ENCODE results near the gene CATSPERE.

CATSPERE gene

GRCh38 chr1:244652623-244653438 is 191.8 kb downstream of the CATSPERE start, which contains the start of gene DESI2:
DESI2 (plus strand) TSS chr1:244653126; CDS start chr1:244653314, 188 bp downstream.
- DNase-seq, result peak; percentile 100
- peak within 1 kb of the TSS; percentile 76 to 92 for H3K27ac ChIP-seq (ENCODE audit: insufficient read depth in 1 of 2, low read depth in 1 of 2, low read length in 2 of 2, poor library complexity in 1 of 2, severe bottlenecking in 2 of 2)
- peaks cover 0 to 15% (median 8%) of the 10 kb centered on the region in 4 experiments for H3K36me3 ChIP-seq (ENCODE audit: control insufficient read depth in 4 of 4, insufficient read depth in 4 of 4, low read length in 3 of 4)
- peak within 1 kb of the TSS; percentile 82 to 93 (median 88) for H3K4me3 ChIP-seq (ENCODE audit: control insufficient read depth in 1 of 7, extremely low read depth in 1 of 7, insufficient read depth in 4 of 7, low read depth in 2 of 7, low read length in 6 of 7)
- POLR2A ChIA-PET, result interaction anchor here (0.7 kb wide), 2 partner anchors 12 to 303 kb away, joined by 3 to 5 read pairs; no protein-coding TSS in a partner anchor
- peaks cover 0 to 5% (median 0%) of the 10 kb centered on the region in 5 experiments for H3K9me3 ChIP-seq (ENCODE audit: control extremely low read depth in 1 of 5, control insufficient read depth in 4 of 5, insufficient read depth in 2 of 5, low read depth in 1 of 5, low read length in 4 of 5)
- H3K4me1 ChIP-seq (ENCODE audit: control extremely low read depth in 1 of 4, control insufficient read depth in 4 of 4, insufficient read depth in 4 of 4, low read length in 3 of 4), result peaks cover 18 to 30% (median 23%) of the 10 kb centered on the region in 4 experiments
- no peaks in the 10 kb centered on the region for H3K27me3 ChIP-seq (replicated peaks in 2 of 5; ENCODE audit: control insufficient read depth in 4 of 5, insufficient read depth in 5 of 5, low read length in 4 of 5)
- 0% methylated on average over 58 of the region's 81 CpGs for WGBS (ENCODE audit: insufficient coverage)
- CTCF ChIA-PET, result interaction anchor here (0.8 to 0.9 kb wide), 4 partner anchors 9 to 149 kb away, joined by 3 read pairs; no protein-coding TSS in a partner anchor

GRCh38 chr1:244653439-244654107 is 192.5 kb downstream of the CATSPERE start:
- under 1% methylated on average over 31 of the region's 34 CpGs for WGBS (ENCODE audit: insufficient coverage)
- POLR2A ChIA-PET, result interaction anchor here (0.7 kb wide), 2 partner anchors 12 to 304 kb away, joined by 3 to 5 read pairs; no protein-coding TSS in a partner anchor
- H3K27ac ChIP-seq (ENCODE audit: insufficient read depth in 1 of 2, low read depth in 1 of 2, low read length in 2 of 2, poor library complexity in 1 of 2, severe bottlenecking in 2 of 2), result peak overlapping the region; percentile 76 to 92
- peak in 2 of 3 donors; percentile 21 to 26 for DNase-seq
- H3K4me1 ChIP-seq (ENCODE audit: control extremely low read depth in 1 of 4, control insufficient read depth in 4 of 4, insufficient read depth in 4 of 4, low read length in 3 of 4), result peaks cover 18 to 30% (median 23%) of the 10 kb centered on the region in 4 experiments
- H3K9me3 ChIP-seq (ENCODE audit: control extremely low read depth in 1 of 5, control insufficient read depth in 4 of 5, insufficient read depth in 2 of 5, low read depth in 1 of 5, low read length in 4 of 5), result peaks cover 0 to 5% (median 0%) of the 10 kb centered on the region in 5 experiments
- H3K36me3 ChIP-seq (ENCODE audit: control insufficient read depth in 4 of 4, insufficient read depth in 4 of 4, low read length in 3 of 4), result peaks cover 0 to 23% (median 10%) of the 10 kb centered on the region in 4 experiments
- H3K27me3 ChIP-seq (replicated peaks in 2 of 5; ENCODE audit: control insufficient read depth in 4 of 5, insufficient read depth in 5 of 5, low read length in 4 of 5), result no peaks in the 10 kb centered on the region
- peak overlapping the region; percentile 82 to 93 (median 88) for H3K4me3 ChIP-seq (ENCODE audit: control insufficient read depth in 1 of 7, extremely low read depth in 1 of 7, insufficient read depth in 4 of 7, low read depth in 2 of 7, low read length in 6 of 7)
- CTCF ChIA-PET, result interaction anchor here (0.8 to 0.9 kb wide), 3 partner anchors 9 to 12 kb away, joined by 3 to 5 read pairs (median 3); no protein-coding TSS in a partner anchor

DNA sequence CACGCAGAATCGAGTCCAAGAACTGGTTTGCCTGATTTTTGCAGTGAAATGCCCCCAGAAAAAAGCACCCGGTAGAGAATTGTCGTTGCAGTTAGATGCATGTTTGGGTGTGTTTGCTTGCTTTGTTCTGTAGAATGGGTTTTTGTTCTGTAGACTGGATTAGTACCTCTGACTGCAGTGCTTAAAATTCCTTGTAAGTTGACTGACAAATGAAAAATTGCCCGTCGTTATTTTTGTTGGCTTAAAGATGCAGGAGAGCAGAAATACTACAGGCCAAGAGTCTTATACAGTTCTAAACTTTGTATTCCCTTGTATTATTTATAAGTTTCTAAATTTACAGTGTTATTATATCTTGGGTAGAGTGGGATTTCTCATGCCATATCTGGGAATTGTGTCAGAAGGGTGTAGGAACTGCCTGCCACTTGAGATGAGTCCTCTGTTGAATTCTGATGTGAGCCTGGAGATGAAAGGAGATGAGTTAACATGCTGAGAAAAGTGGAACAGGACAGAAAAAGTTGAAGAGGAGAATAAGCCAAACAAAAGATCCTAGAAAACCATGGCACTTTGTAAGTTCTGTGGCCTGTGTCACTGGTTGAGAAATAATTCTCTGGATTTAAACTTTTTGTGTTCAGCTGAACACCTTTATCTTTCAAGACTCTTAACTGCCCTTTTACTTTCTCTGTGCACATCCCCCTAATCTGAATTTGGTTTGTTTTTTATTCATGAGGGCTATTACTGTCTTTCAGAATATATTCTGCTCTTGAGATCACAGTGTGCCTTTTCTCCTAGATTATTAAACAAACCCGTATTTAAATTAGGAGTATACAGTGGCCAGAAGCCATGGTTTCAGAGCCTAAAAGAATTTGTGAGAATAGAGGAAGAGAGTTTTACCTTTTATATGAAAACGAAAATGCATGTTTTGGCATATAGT is 193.3 kb downstream of the CATSPERE start:
- H3K36me3 ChIP-seq (ENCODE audit: control insufficient read depth in 4 of 4, insufficient read depth in 4 of 4, low read length in 3 of 4), result peaks cover 3 to 27% (median 11%) of the 10 kb centered on the region in 4 experiments
- WGBS (ENCODE audit: insufficient coverage), result 11% methylated on average over 5 of the region's 8 CpGs
- peaks cover 18 to 30% (median 23%) of the 10 kb centered on the region in 4 experiments for H3K4me1 ChIP-seq (ENCODE audit: control extremely low read depth in 1 of 4, control insufficient read depth in 4 of 4, insufficient read depth in 4 of 4, low read length in 3 of 4)
- POLR2A ChIA-PET, result no interaction called here
- H3K9me3 ChIP-seq (ENCODE audit: control extremely low read depth in 1 of 5, control insufficient read depth in 4 of 5, insufficient read depth in 2 of 5, low read depth in 1 of 5, low read length in 4 of 5), result peaks cover 0 to 5% (median 0%) of the 10 kb centered on the region in 5 experiments
- H3K27ac ChIP-seq (ENCODE audit: insufficient read depth in 1 of 2, low read depth in 1 of 2, low read length in 2 of 2, poor library complexity in 1 of 2, severe bottlenecking in 2 of 2), result peak overlapping the region; percentile 76 to 92
- H3K27me3 ChIP-seq (replicated peaks in 2 of 5; ENCODE audit: control insufficient read depth in 4 of 5, insufficient read depth in 5 of 5, low read length in 4 of 5), result no peaks in the 10 kb centered on the region
- DNase-seq, result no peak
- peak overlapping the region in 6 of 7 experiments; percentile 82 to 92 (median 87) for H3K4me3 ChIP-seq (ENCODE audit: control insufficient read depth in 1 of 7, extremely low read depth in 1 of 7, insufficient read depth in 4 of 7, low read depth in 2 of 7, low read length in 6 of 7)
- CTCF ChIA-PET, result interaction anchor here (0.8 to 0.9 kb wide), 3 partner anchors 9 to 12 kb away, joined by 3 to 5 read pairs (median 3); no protein-coding TSS in a partner anchor

- H3K27me3 ChIP-seq (replicated peaks in 2 of 5; ENCODE audit: control insufficient read depth in 4 of 5, insufficient read depth in 5 of 5, low read length in 4 of 5), result no peaks in the 10 kb centered on the region
- ChIA-PET CTCF (no interaction called here), POLR2A (no interaction called here)
- WGBS (ENCODE audit: insufficient coverage), result no CpG with 5 or more reads among the region's 1 CpG
- peaks cover 8 to 32% (median 13%) of the 10 kb centered on the region in 4 experiments for H3K36me3 ChIP-seq (ENCODE audit: control insufficient read depth in 4 of 4, insufficient read depth in 4 of 4, low read length in 3 of 4)
- peaks cover 18 to 30% (median 23%) of the 10 kb centered on the region in 4 experiments for H3K4me1 ChIP-seq (ENCODE audit: control extremely low read depth in 1 of 4, control insufficient read depth in 4 of 4, insufficient read depth in 4 of 4, low read length in 3 of 4)
- peaks cover 0 to 5% (median 0%) of the 10 kb centered on the region in 5 experiments for H3K9me3 ChIP-seq (ENCODE audit: control extremely low read depth in 1 of 5, control insufficient read depth in 4 of 5, insufficient read depth in 2 of 5, low read depth in 1 of 5, low read length in 4 of 5)
- no peak for DNase-seq
- H3K27ac ChIP-seq (ENCODE audit: insufficient read depth in 1 of 2, low read depth in 1 of 2, low read length in 2 of 2, poor library complexity in 1 of 2, severe bottlenecking in 2 of 2), result peak overlapping the region in 1 of 2 experiments; percentile 92
- H3K4me3 ChIP-seq (ENCODE audit: control insufficient read depth in 1 of 7, extremely low read depth in 1 of 7, insufficient read depth in 4 of 7, low read depth in 2 of 7, low read length in 6 of 7), result peak overlapping the region in 5 of 7 experiments; percentile 47 to 92 (median 83)
Observed at GRCh38 chr1:244655186-244655585, 194.1 kb downstream of the CATSPERE start.

DNA sequence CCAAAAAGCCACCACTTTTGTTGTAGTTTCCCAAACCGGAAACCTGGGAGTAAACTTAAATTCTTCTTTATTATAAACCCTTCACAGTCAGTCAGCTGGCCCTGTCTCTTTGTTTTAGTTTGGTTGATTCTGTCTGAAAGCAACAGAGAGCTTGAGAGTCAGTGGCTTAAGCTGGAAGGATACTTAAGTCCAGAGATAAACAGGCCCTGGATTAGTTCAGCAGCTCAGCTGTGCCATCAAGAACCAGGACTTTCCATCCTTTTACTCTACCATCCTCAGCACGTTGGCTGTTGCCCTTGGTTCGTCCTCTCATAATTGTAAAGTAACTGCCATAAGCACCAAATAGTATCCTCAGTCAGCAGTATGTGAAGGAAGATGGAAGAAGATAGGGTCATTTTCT is 196.3 kb downstream of the CATSPERE start:
- WGBS (ENCODE audit: insufficient coverage), result no CpG with 5 or more reads among the region's 3 CpGs
- POLR2A ChIA-PET, result no interaction called here
- DNase-seq, result no peak
- H3K27me3 ChIP-seq (replicated peaks in 2 of 5; ENCODE audit: control insufficient read depth in 4 of 5, insufficient read depth in 5 of 5, low read length in 4 of 5), result no peaks in the 10 kb centered on the region
- CTCF ChIA-PET, result no interaction called here
- peaks cover 0 to 7% (median 0%) of the 10 kb centered on the region in 5 experiments for H3K9me3 ChIP-seq (ENCODE audit: control extremely low read depth in 1 of 5, control insufficient read depth in 4 of 5, insufficient read depth in 2 of 5, low read depth in 1 of 5, low read length in 4 of 5)
- H3K4me1 ChIP-seq (ENCODE audit: control extremely low read depth in 1 of 4, control insufficient read depth in 4 of 4, insufficient read depth in 4 of 4, low read length in 3 of 4), result peaks cover 13 to 25% (median 19%) of the 10 kb centered on the region in 4 experiments
- H3K4me3 ChIP-seq (ENCODE audit: control insufficient read depth in 1 of 7, extremely low read depth in 1 of 7, insufficient read depth in 4 of 7, low read depth in 2 of 7, low read length in 6 of 7), result no peak overlapping the region
- peaks cover 10 to 35% (median 13%) of the 10 kb centered on the region in 4 experiments for H3K36me3 ChIP-seq (ENCODE audit: control insufficient read depth in 4 of 4, insufficient read depth in 4 of 4, low read length in 3 of 4)
- no peak overlapping the region for H3K27ac ChIP-seq (ENCODE audit: insufficient read depth in 1 of 2, low read depth in 1 of 2, low read length in 2 of 2, poor library complexity in 1 of 2, severe bottlenecking in 2 of 2)

DNA sequence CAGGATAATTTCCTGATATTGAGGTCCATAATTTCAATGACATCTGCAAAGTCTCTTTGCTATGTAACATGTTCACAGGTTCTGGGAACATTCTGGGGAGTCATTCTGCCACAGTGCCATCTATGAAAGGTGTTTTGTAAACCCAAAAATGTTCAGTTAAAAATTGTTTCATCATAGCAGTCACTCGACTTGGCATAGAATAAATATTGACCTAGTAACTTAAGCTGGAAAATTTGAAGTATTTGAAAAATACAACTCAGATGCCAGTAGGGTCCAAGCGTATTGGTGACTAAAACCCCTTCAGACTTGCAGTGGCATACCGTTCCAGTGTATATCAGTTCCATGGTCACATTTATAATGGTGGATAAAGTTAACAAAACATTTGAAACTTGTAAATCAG is 198.6 kb downstream of the CATSPERE start:
- H3K36me3 ChIP-seq (ENCODE audit: control insufficient read depth in 4 of 4, insufficient read depth in 4 of 4, low read length in 3 of 4), result peaks cover 10 to 35% (median 13%) of the 10 kb centered on the region in 4 experiments
- H3K4me3 ChIP-seq (ENCODE audit: control insufficient read depth in 1 of 7, extremely low read depth in 1 of 7, insufficient read depth in 4 of 7, low read depth in 2 of 7, low read length in 6 of 7), result no peak overlapping the region
- CTCF ChIA-PET, result interaction anchor here (1.2 kb wide), 1 partner anchor 137 kb away, joined by 4 read pairs; no protein-coding TSS in a partner anchor
- no peak overlapping the region for H3K27ac ChIP-seq (ENCODE audit: insufficient read depth in 1 of 2, low read depth in 1 of 2, low read length in 2 of 2, poor library complexity in 1 of 2, severe bottlenecking in 2 of 2)
- peaks cover 0 to 7% (median 0%) of the 10 kb centered on the region in 5 experiments for H3K9me3 ChIP-seq (ENCODE audit: control extremely low read depth in 1 of 5, control insufficient read depth in 4 of 5, insufficient read depth in 2 of 5, low read depth in 1 of 5, low read length in 4 of 5)
- POLR2A ChIA-PET, result no interaction called here
- no peak for DNase-seq
- no CpG with 5 or more reads among the region's 3 CpGs for WGBS (ENCODE audit: insufficient coverage)
- peaks cover 5 to 20% (median 14%) of the 10 kb centered on the region in 4 experiments for H3K4me1 ChIP-seq (ENCODE audit: control extremely low read depth in 1 of 4, control insufficient read depth in 4 of 4, insufficient read depth in 4 of 4, low read length in 3 of 4)
- H3K27me3 ChIP-seq (replicated peaks in 2 of 5; ENCODE audit: control insufficient read depth in 4 of 5, insufficient read depth in 5 of 5, low read length in 4 of 5), result no peaks in the 10 kb centered on the region
